H1 (cell line): ENCODE results near the gene RILPL2. TPM values are rescaled to one million over a fixed set of nuclear protein-coding genes. Genes with fewer than 3 reads are reported as not detected.

ENCODE experiments used
- CTCF ChIA-PET: fragments of 300-600 bp; sonication (Branson Sonifier 250); formaldehyde crosslinking; loops from one replicate; lab custom pipeline; 2021; ENCODE audit not compliant: partially characterized antibody; lab: Charles Lee
- POLR2A ChIA-PET: fragments of 300-600 bp; sonication (Branson Sonifier 250); formaldehyde crosslinking; loops from one replicate; lab custom pipeline; 2021; ENCODE audit warnings: inconsistent platforms; ENCODE audit not compliant: partially characterized antibody; lab: Charles Lee
- DNase-seq, 2 experiments: peaks; one replicate each; pipeline versions ENCODE4 v3.0.0 to v3.0.0-alpha.2; 2010 to 2022; ENCODE audit warnings: low spot score in 2 of 2, low read depth in 1 of 2, mixed read lengths in 1 of 2
- FAIRE-seq: peaks from 2 replicates; lab custom pipeline; 2011; peaks lifted over from hg19 to GRCh38; lab: Jason Lieb, UNC
- H2AFZ ChIP-seq: 2 replicates; pipeline ENCODE4 v1.8.1; 2012; ENCODE audit warnings: low read length, inconsistent platforms
- H2AK5ac ChIP-seq: 2 replicates; pipeline ENCODE4 v1.6.1; 2013; ENCODE audit warnings: low read depth, low read length
- H2BK120ac ChIP-seq: replicated peaks from 2 replicates; pipeline ENCODE3; 2013; ENCODE audit warnings: low read depth, low read length, inconsistent platforms
- H2BK12ac ChIP-seq: 2 replicates; pipeline ENCODE4 v1.6.1; 2013; ENCODE audit warnings: low read depth, low read length
- H2BK15ac ChIP-seq: 2 replicates; pipeline ENCODE4 v1.6.1; 2013; ENCODE audit warnings: low read length
- H2BK20ac ChIP-seq: 2 replicates; pipeline ENCODE4 v1.6.1; 2013; ENCODE audit warnings: low read length
- H2BK5ac ChIP-seq: 2 replicates; pipeline ENCODE4 v1.6.1; 2013; ENCODE audit warnings: low read depth, low read length
- H3K14ac ChIP-seq: 2 replicates; pipeline ENCODE4 v1.6.1; 2013; ENCODE audit warnings: inconsistent platforms; ENCODE audit not compliant: insufficient read length
- H3K18ac ChIP-seq: 2 replicates; pipeline ENCODE4 v1.6.1; 2013; ENCODE audit warnings: low read length; ENCODE audit errors: extremely low read depth
- H3K23ac ChIP-seq: 2 replicates; pipeline ENCODE4 v1.6.1; 2013; ENCODE audit warnings: inconsistent platforms; ENCODE audit not compliant: insufficient read length
- H3K23me2 ChIP-seq: 2 replicates; pipeline ENCODE4 v1.6.1; 2013; ENCODE audit warnings: low read depth, low read length
- H3K27ac ChIP-seq: 2 replicates; pipeline ENCODE4 v1.6.1; 2011; ENCODE audit warnings: low read depth, low read length, inconsistent platforms
- H3K27me3 ChIP-seq, 4 experiments: replicated peaks in 1 of 4; 1 replicate in 1 of 4; 2 replicates in 3 of 4; pipeline versions ENCODE4 v1.6.1 to v1.8.1; 2011 to 2013; ENCODE audit warnings: low read length in 3 of 4, mild to moderate bottlenecking in 3 of 4, inconsistent platforms in 2 of 4, mixed read lengths in 2 of 4, moderate library complexity in 1 of 4; ENCODE audit not compliant: control insufficient read depth in 3 of 4, insufficient read depth in 3 of 4; ENCODE audit errors: extremely low read depth in 1 of 4
- H3K36me3 ChIP-seq, 4 experiments: 2 replicates each; pipeline versions ENCODE4 v1.6.1 to v1.8.1; 2011 to 2013; ENCODE audit warnings: mild to moderate bottlenecking in 4 of 4, low read length in 3 of 4, moderate library complexity in 2 of 4, control low read depth in 1 of 4, inconsistent platforms in 1 of 4; ENCODE audit not compliant: insufficient read depth in 4 of 4, control insufficient read depth in 2 of 4
- H3K4ac ChIP-seq: replicated peaks from 2 replicates; pipeline ENCODE3; 2013; ENCODE audit warnings: low read length, low read depth, mixed read lengths, inconsistent platforms; ENCODE audit not compliant: insufficient read length
- H3K4me1 ChIP-seq, 4 experiments: replicated peaks in 1 of 4; 1 replicate in 1 of 4; 2 replicates in 3 of 4; pipeline versions ENCODE4 v1.6.1 to v1.8.1; 2011 to 2013; ENCODE audit warnings: low read length in 3 of 4, inconsistent platforms in 2 of 4, mixed read lengths in 1 of 4; ENCODE audit not compliant: insufficient read depth in 4 of 4, control insufficient read depth in 3 of 4
- H3K4me2 ChIP-seq, 2 experiments: 2 replicates each; pipeline versions ENCODE4 v1.6.1 to v1.8.1; 2011 to 2013; ENCODE audit warnings: low read depth in 2 of 2, low read length in 2 of 2, control low read depth in 1 of 2, inconsistent platforms in 1 of 2, mild to moderate bottlenecking in 1 of 2; ENCODE audit not compliant: insufficient read depth in 1 of 2
- H3K4me3 ChIP-seq, 4 experiments: fragments of 200-600, 300-600 bp in 1 of 4; sonication (generic), shearing (Covaris generic), sonication (Bioruptor Twin) in 1 of 4; 2 replicates each; pipeline versions ENCODE4 v1.5.1 to v1.8.1; 2011 to 2016; ENCODE audit warnings: low read length in 4 of 4, low read depth in 3 of 4, control low read depth in 2 of 4, inconsistent platforms in 2 of 4, mild to moderate bottlenecking in 2 of 4, mixed read lengths in 1 of 4, moderate library complexity in 1 of 4; ENCODE audit not compliant: insufficient read depth in 2 of 4; ENCODE audit errors: extremely low read depth in 1 of 4
- H3K56ac ChIP-seq: replicated peaks from 2 replicates; pipeline ENCODE3; 2013; ENCODE audit warnings: low read depth, mild to moderate bottlenecking, mixed read lengths, low read length, inconsistent platforms; ENCODE audit not compliant: insufficient read length
- H3K79me1 ChIP-seq: 2 replicates; pipeline ENCODE4 v1.6.1; 2013; ENCODE audit warnings: low read depth, low read length, control low read depth
- H3K79me2 ChIP-seq, 2 experiments: 2 replicates each; pipeline versions ENCODE4 v1.6.1 to v1.8.1; 2012 to 2013; ENCODE audit warnings: low read length in 2 of 2, mild to moderate bottlenecking in 2 of 2, inconsistent platforms in 1 of 2; ENCODE audit not compliant: insufficient read depth in 2 of 2, control insufficient read depth in 1 of 2
- H3K9ac ChIP-seq, 4 experiments: replicated peaks in 1 of 4; 1 replicate in 1 of 4; 2 replicates in 3 of 4; pipeline versions ENCODE4 v1.6.1 to v1.8.1; 2011 to 2013; ENCODE audit warnings: low read depth in 3 of 4, low read length in 3 of 4, control low read depth in 2 of 4, mild to moderate bottlenecking in 2 of 4, moderate library complexity in 2 of 4, inconsistent platforms in 1 of 4; ENCODE audit errors: extremely low read depth in 1 of 4
- H3K9me3 ChIP-seq, 2 experiments: 2 replicates each; pipeline versions ENCODE4 v1.6.1 to v1.8.1; 2012 to 2013; ENCODE audit warnings: mild to moderate bottlenecking in 2 of 2, moderate library complexity in 2 of 2, control low read depth in 1 of 2, inconsistent platforms in 1 of 2, low read depth in 1 of 2, low read length in 1 of 2, mixed read lengths in 1 of 2; ENCODE audit not compliant: insufficient read depth in 2 of 2
- H4K20me1 ChIP-seq, 2 experiments: replicated peaks in 1 of 2; 2 replicates each; pipeline versions ENCODE3 to v1.8.1; 2011 to 2013; ENCODE audit warnings: inconsistent platforms in 2 of 2, low read length in 2 of 2, mild to moderate bottlenecking in 1 of 2; ENCODE audit not compliant: insufficient read depth in 2 of 2, control insufficient read depth in 1 of 2
- H4K5ac ChIP-seq: 2 replicates; pipeline ENCODE4 v1.6.1; 2013; ENCODE audit warnings: low read length, low read depth, mixed read lengths, inconsistent platforms; ENCODE audit not compliant: insufficient read length
- H4K8ac ChIP-seq: 2 replicates; pipeline ENCODE4 v1.8.0; 2013; ENCODE audit warnings: mild to moderate bottlenecking, moderate library complexity, low read length, inconsistent platforms; ENCODE audit not compliant: insufficient read depth; ENCODE audit errors: extremely low read depth
- H4K91ac ChIP-seq: replicated peaks from 2 replicates; pipeline ENCODE3; 2013; ENCODE audit warnings: low read length, mixed read lengths, inconsistent platforms; ENCODE audit not compliant: insufficient read length
- BCL11A ChIP-seq, 2 experiments: IDR thresholded peaks; one replicate each; pipeline ENCODE4 v1.6.1; 2011; ENCODE audit warnings: low read depth in 2 of 2, low read length in 2 of 2, mild to moderate bottlenecking in 2 of 2
- JUND ChIP-seq: IDR thresholded peaks from 2 replicates; pipeline ENCODE4 v1.6.1; 2011; ENCODE audit warnings: mild to moderate bottlenecking, improper control_type of control experiment, low read length
- PHF8 ChIP-seq: fragments of 200-600 bp; sonication (generic); conservative IDR thresholded peaks from 2 replicates; pipeline ENCODE4 v1.7.1; 2012; ENCODE audit warnings: low read depth, mild to moderate bottlenecking, inconsistent platforms, low read length, moderate library complexity
- WGBS, 2 experiments: shearing (Covaris generic) in 1 of 2; methylation state at CpG; one replicate each; pipeline versions ENCODE4 v1.1.6 to v1.1.7; 2013 to 2015; ENCODE audit warnings: low lambda C conversion rate in 2 of 2, mixed read lengths in 2 of 2, inconsistent platforms in 1 of 2, low coverage in 1 of 2, missing lambda C conversion rate in 1 of 2; ENCODE audit not compliant: insufficient replicate concordance in 2 of 2, insufficient coverage in 1 of 2, insufficient read length in 1 of 2; ENCODE audit errors: extremely low coverage in 1 of 2, missing lambda C conversion rate in 1 of 2; 5-methylcytosine and 5-hydroxymethylcytosine counted together
- polyA plus RNA-seq, 7 experiments: library from polyadenylated mRNA; depleted of rRNA in 3 of 7; stranded (reverse) in 5 of 7; unstranded in 2 of 7; fragments of >200 nt in 5 of 7; fragments of 200-250 nt in 2 of 7; gene quantifications; 1 replicate in 5 of 7; 2 replicates in 1 of 7; 4 replicates in 1 of 7; pipeline versions ENCODE4 v1.2.1 to v1.2.3, GENCODE V29; 2011 to 2013; ENCODE audit warnings: missing spikeins in 2 of 7, mixed read lengths in 2 of 7
- total RNA-seq: library from RNA; stranded (reverse); fragmentation: NEBNext Ultra II Directional; extraction: Animal tissue kit (Norgen Biotek cat#: 25700); gene quantifications from 2 replicates; pipeline ENCODE4 v1.2.1, GENCODE V29; 2021

The RILPL2 gene
- total and polyA plus RNA-seq, 2 of the 8 experiments (the other 6 are each of a cell fraction or from before 2014, with no cell fraction given), result 0.77 to 1.4 TPM

DNA sequence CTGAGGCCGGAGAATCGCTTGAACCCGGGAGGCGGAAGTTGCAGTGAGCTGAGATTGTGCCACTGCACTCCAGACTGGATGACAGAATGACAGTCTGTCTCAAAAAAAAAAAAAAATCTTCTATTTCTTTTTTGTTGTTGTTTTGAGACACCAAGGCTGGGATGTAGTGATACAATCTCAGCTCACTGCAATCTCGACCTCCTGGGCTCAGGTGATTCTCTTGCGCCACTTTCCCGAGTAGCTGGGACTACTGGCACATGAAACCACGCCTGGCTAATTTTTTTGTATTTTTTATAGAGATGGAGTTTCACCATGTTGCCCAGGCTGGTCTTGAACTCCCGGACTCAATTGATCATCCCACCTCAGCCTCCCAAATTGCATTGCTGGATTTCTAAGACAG, 14.2 kb upstream of the RILPL2 start:
- Histone ChIP-seq H2AK5ac (no peak overlapping the region), H3K4me3 (no peak overlapping the region), H3K23me2 (no peaks in the 10 kb centered on the region), H4K20me1 (no peaks in the 10 kb centered on the region), H3K14ac (no peak overlapping the region), H2BK120ac (no peak overlapping the region), H2BK15ac (no peak overlapping the region), H3K18ac (no peak overlapping the region), H3K27ac (no peak overlapping the region), H4K5ac (no peak overlapping the region), H3K4ac (no peak overlapping the region), H2BK20ac (no peak overlapping the region), H3K56ac (no peak overlapping the region), H4K91ac (no peak overlapping the region), H3K4me1 (peaks cover 0 to 2% (median 0%) of the 10 kb centered on the region in 4 experiments; a peak in 1 of 7 replicates), H2AFZ (no peak overlapping the region), H3K4me2 (no peak overlapping the region), H2BK5ac (no peak overlapping the region), H3K23ac (no peak overlapping the region), H3K9ac (no peak overlapping the region), H3K79me1 (no peaks in the 10 kb centered on the region), H3K79me2 (no peaks in the 10 kb centered on the region), H3K9me3 (no peaks in the 10 kb centered on the region), H3K27me3 (no peaks in the 10 kb centered on the region), H4K8ac (no peak overlapping the region), H3K36me3 (no peaks in the 10 kb centered on the region), H2BK12ac (no peak overlapping the region)
- 93% methylated on average over 9 of the region's 9 CpGs; no CpG with 5 or more reads in 1 of the 2 experiments for WGBS, 2 experiments
- ChIA-PET POLR2A (no interaction called here), CTCF (interaction anchor here (0.6 kb wide), 1 partner anchor 1124 kb away, joined by 3 read pairs; no protein-coding TSS in a partner anchor)
- no peak for FAIRE-seq
- DNase-seq, result no peak
- TF ChIP-seq BCL11A (IDR thresholded peaks at IDR 0.05; ENCODE audit: low read depth in 2 of 2, low read length in 2 of 2) (no peak), PHF8 (no peak), JUND (no peak)
